GM12878 (cell line): ENCODE results near the gene ZNF428. TPM values are rescaled to one million over a fixed set of nuclear protein-coding genes. Genes with fewer than 3 reads are reported as not detected.

Experiments used
- ATAC-seq: fragments of 200-7000 bp; cut with Tn5 transposase; 3 replicates; pipeline ENCODE4 v1.9.1; 2020; ENCODE audit warnings: mild to moderate bottlenecking, moderate library complexity
- BruUV-seq: library from RNA; stranded (reverse); fragments of 400-500 nt; replicated peaks from 2 replicates; lab custom pipeline; 2021; lab: Mats Ljungman, UMichigan
- CTCF ChIA-PET: fragments of 300-600 bp; sonication (Branson Sonifier 250); formaldehyde crosslinking; extraction: SDS; loops from one replicate; lab custom pipeline; 2021; ENCODE audit warnings: inconsistent platforms; lab: Yijun Ruan, JAX
- POLR2A ChIA-PET: fragments of 350-600 bp; formaldehyde crosslinking; extraction: SDS; loops from one replicate; lab custom pipeline; 2021; ENCODE audit warnings: inconsistent platforms; lab: Charles Lee
- RAD21 ChIA-PET: fragments of 300-600 bp; sonication (Branson Sonifier 250); formaldehyde crosslinking; loops from one replicate; lab custom pipeline; 2023; ENCODE audit warnings: antibody characterized with exemption; ENCODE audit not compliant: unreplicated experiment; lab: Charles Lee
- SMC1A ChIA-PET: fragments of 300-600 bp; sonication (Branson Sonifier 250); formaldehyde crosslinking; loops from one replicate; lab custom pipeline; 2023; ENCODE audit not compliant: unreplicated experiment, uncharacterized antibody; lab: Charles Lee
- DNase-seq: peaks from one replicate; pipeline ENCODE4 v3.0.0-alpha.2; 2011; ENCODE audit warnings: low read depth, low spot score
- FAIRE-seq: peaks from 3 replicates; lab custom pipeline; 2011; peaks lifted over from hg19 to GRCh38; lab: Jason Lieb, UNC
- H2AFZ ChIP-seq: 2 replicates; pipeline ENCODE4 v1.6.0; 2011; ENCODE audit warnings: low read depth, low read length, control low read depth; ENCODE audit not compliant: control insufficient read depth
- H3K27ac ChIP-seq: 2 replicates; pipeline ENCODE4 v1.5.1; 2011; ENCODE audit warnings: control low read depth; ENCODE audit not compliant: control insufficient read depth, insufficient read depth
- H3K27me3 ChIP-seq, 2 experiments: replicated peaks in 1 of 2; 2 replicates each; pipeline versions ENCODE4 v1.6.0 to v1.6.1; 2011; ENCODE audit warnings: low read length in 1 of 2; ENCODE audit not compliant: control insufficient read depth in 2 of 2, insufficient read depth in 2 of 2
- H3K36me3 ChIP-seq, 2 experiments: 2 replicates each; pipeline ENCODE4 v1.5.1; 2011; ENCODE audit warnings: low read length in 1 of 2; ENCODE audit not compliant: control insufficient read depth in 2 of 2, insufficient read depth in 2 of 2
- H3K4me1 ChIP-seq: 2 replicates; pipeline ENCODE4 v1.6.1; 2011; ENCODE audit warnings: mild to moderate bottlenecking, low read length, moderate library complexity, mixed read lengths; ENCODE audit not compliant: control insufficient read depth, insufficient read depth
- H3K4me2 ChIP-seq: 2 replicates; pipeline ENCODE4 v1.6.0; 2011; ENCODE audit warnings: control low read depth; ENCODE audit not compliant: control insufficient read depth, insufficient read depth
- H3K4me3 ChIP-seq: fragments of 200-600 bp; sonication (generic); 2 replicates; pipeline ENCODE4 v1.5.1; 2016
- H3K79me2 ChIP-seq: 2 replicates; pipeline ENCODE4 v1.6.0; 2011; ENCODE audit warnings: low read length; ENCODE audit not compliant: control insufficient read depth, insufficient read depth
- H3K9ac ChIP-seq: 2 replicates; pipeline ENCODE4 v1.8.0; 2011; ENCODE audit warnings: low read length, control low read depth, mixed read lengths; ENCODE audit not compliant: control insufficient read depth, insufficient read depth
- H3K9me3 ChIP-seq: replicated peaks from 3 replicates; pipeline ENCODE4 v1.5.1; 2011; ENCODE audit warnings: mild to moderate bottlenecking, low read length; ENCODE audit not compliant: control insufficient read depth, insufficient read depth
- H4K20me1 ChIP-seq: 2 replicates; pipeline ENCODE4 v1.6.0; 2011; ENCODE audit not compliant: control insufficient read depth, insufficient read depth
- RAD51 ChIP-seq: fragments of 450-650 bp; IDR thresholded peaks from 2 replicates; pipeline ENCODE4 v1.6.1; 2016; ENCODE audit warnings: moderate library complexity, mild to moderate bottlenecking, inconsistent platforms
- YY1 ChIP-seq: IDR thresholded peaks from 2 replicates; pipeline ENCODE4 v1.6.1; 2011; ENCODE audit warnings: low read depth, mild to moderate bottlenecking, low read length
- WGBS: methylation state at CpG from one replicate; pipeline ENCODE4 v1.1.6; 2016; ENCODE audit warnings: low lambda C conversion rate; ENCODE audit not compliant: insufficient replicate concordance, insufficient coverage; ENCODE audit errors: missing lambda C conversion rate; 5-methylcytosine and 5-hydroxymethylcytosine counted together
- in situ Hi-C: fragments of 300-500 bp; cut with MboI; formaldehyde crosslinking; loops from 9 replicates; pipeline ENCODE4 v1.14.3; 2018; ENCODE audit warnings: mixed read lengths
- intact Hi-C: fragments of 100-400 bp; cut with micrococcal nuclease; formaldehyde crosslinking; loops from one replicate; pipeline ENCODE4 v1.14.2; 2022; ENCODE audit not compliant: unreplicated experiment
- polyA plus RNA-seq, 11 experiments: library from polyadenylated mRNA; depleted of rRNA in 4 of 11; unstranded in 6 of 11; stranded (reverse) in 5 of 11; fragments of >200 nt; fragmentation: Nextera tagmentation in 4 of 11; fragmentation: Illumina TruSeq in 1 of 11; extraction: Ambion mirVana in 4 of 11; extraction: Trizol in 1 of 11; gene quantifications; 1 replicate in 1 of 11; 2 replicates in 10 of 11; pipeline versions ENCODE4 v1.2.1 to v1.2.3, GENCODE V29; 2011 to 2016; ENCODE audit warnings: inconsistent platforms in 2 of 11, missing spikeins in 2 of 11, low read depth in 1 of 11
- total RNA-seq, 4 experiments: library from RNA; depleted of rRNA in 3 of 4; stranded (reverse); fragments of >200 nt in 3 of 4; fragmentation: Illumina TruSeq in 1 of 4; extraction: Trizol in 1 of 4; gene quantifications; 2 replicates each; pipeline versions ENCODE4 v1.2.1 to v1.2.3, GENCODE V29; 2013 to 2021
- TF ChIP-seq, protein P1 (sequence below): fragments of 450-650 bp; IDR thresholded peaks from 2 replicates; pipeline ENCODE4 v1.6.1; 2017; ENCODE audit warnings: borderline replicate concordance

ZNF428 gene
- total and polyA plus RNA-seq, 10 of the 15 experiments (the other 5 are each of a cell fraction or from before 2014, with no cell fraction given), result 0.27 to 57.8 (median 20.4) TPM

DNA sequence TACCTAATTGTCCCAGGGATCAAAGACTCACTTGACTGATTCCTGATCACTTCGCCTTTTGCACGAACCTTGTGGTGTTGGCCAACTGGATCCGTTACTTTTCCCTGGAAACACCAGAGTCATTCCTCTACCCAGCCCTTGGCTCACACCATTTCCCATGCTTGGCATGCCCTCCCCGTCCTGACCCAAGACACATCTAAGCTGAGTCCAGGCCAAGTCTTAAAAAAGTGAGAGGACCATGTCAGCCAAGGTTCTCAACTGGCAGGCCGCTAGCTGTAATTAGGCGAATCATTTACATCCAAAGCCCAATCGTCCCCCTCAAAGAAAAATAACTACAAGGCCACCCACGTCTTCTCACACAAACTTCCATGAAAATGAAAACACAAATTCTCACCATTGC is 39.1 kb upstream of the ZNF428 start:
- no peaks in the 10 kb centered on the region for H4K20me1 ChIP-seq
- BruUV-seq, result no TSS peak
- H2AFZ ChIP-seq, result no peak overlapping the region
- no peaks in the 10 kb centered on the region for H3K4me1 ChIP-seq
- ChIA-PET POLR2A (no interaction called here), CTCF (interaction anchor here (0.6 to 1.2 kb wide), 4 partner anchors 10 to 213 kb away, joined by 3 to 4 read pairs (median 4); no protein-coding TSS in a partner anchor), RAD21 (interaction anchor here (0.6 kb wide), 1 partner anchor 213 kb away, joined by 3 read pairs; no protein-coding TSS in a partner anchor), SMC1A (interaction anchor here (1.1 to 1.3 kb wide), 2 partner anchors 9 to 10 kb away, joined by 3 to 4 read pairs; no protein-coding TSS in a partner anchor)
- DNase-seq (no peak), FAIRE-seq (no peak), ATAC-seq (no peak)
- H3K4me2 ChIP-seq, result no peak overlapping the region
- no peaks in the 10 kb centered on the region for H3K79me2 ChIP-seq
- H3K4me3 ChIP-seq, result no peak overlapping the region
- in situ Hi-C loops, result no loop called here
- intact Hi-C loops, result no loop called here
- no peaks in the 10 kb centered on the region for H3K36me3 ChIP-seq
- H3K27me3 ChIP-seq, result no peaks in the 10 kb centered on the region
- 56% methylated on average over 8 of the region's 8 CpGs for WGBS
- TF ChIP-seq RAD51, result no peak
- no peak overlapping the region for H3K27ac ChIP-seq
- no peaks in the 10 kb centered on the region; the same call in 1 of the 3 replicates for H3K9me3 ChIP-seq
- H3K9ac ChIP-seq, result no peak overlapping the region

DNA sequence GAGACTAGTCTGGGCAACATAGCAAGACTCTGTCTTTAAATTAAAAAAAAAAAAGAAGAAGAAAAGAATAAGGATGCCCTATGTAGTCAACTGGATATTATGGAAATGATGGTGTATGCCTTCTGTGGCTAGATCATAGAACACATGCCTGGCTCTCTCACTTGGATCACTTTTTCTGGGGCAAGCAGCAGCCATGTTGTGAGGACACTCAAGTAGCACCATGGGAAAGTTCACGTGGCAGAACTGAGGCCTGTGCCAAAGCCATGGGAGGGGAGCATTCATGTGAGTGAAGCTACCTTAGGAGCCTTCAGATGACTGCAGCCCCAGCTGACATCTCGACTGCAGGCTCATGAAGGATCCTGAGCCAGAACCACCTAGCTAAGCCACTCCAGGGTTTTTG is 38.6 kb upstream of the ZNF428 start:
- Histone ChIP-seq H3K4me3 (no peak overlapping the region), H3K27me3 (no peaks in the 10 kb centered on the region), H3K9ac (no peak overlapping the region), H3K27ac (no peak overlapping the region), H4K20me1 (no peaks in the 10 kb centered on the region), H3K4me1 (no peaks in the 10 kb centered on the region), H2AFZ (no peak overlapping the region), H3K36me3 (no peaks in the 10 kb centered on the region), H3K79me2 (no peaks in the 10 kb centered on the region), H3K4me2 (no peak overlapping the region), H3K9me3 (no peaks in the 10 kb centered on the region; the same call in 1 of the 3 replicates)
- BruUV-seq, result no TSS peak
- FAIRE-seq (no peak), ATAC-seq (no peak), DNase-seq (no peak)
- ChIA-PET RAD21 (no interaction called here), POLR2A (no interaction called here), CTCF (no interaction called here), SMC1A (interaction anchor here (1.1 kb wide), 1 partner anchor 10 kb away, joined by 4 read pairs; no protein-coding TSS in a partner anchor)
- intact Hi-C loops, result no loop called here
- TF ChIP-seq, protein P1, sequence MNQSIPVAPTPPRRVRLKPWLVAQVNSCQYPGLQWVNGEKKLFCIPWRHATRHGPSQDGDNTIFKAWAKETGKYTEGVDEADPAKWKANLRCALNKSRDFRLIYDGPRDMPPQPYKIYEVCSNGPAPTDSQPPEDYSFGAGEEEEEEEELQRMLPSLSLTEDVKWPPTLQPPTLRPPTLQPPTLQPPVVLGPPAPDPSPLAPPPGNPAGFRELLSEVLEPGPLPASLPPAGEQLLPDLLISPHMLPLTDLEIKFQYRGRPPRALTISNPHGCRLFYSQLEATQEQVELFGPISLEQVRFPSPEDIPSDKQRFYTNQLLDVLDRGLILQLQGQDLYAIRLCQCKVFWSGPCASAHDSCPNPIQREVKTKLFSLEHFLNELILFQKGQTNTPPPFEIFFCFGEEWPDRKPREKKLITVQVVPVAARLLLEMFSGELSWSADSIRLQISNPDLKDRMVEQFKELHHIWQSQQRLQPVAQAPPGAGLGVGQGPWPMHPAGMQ, result no peak
- peak; percentile 70; the same call in 1 of the 2 replicates for TF ChIP-seq YY1
- in situ Hi-C loops, result no loop called here
- 9% methylated on average over 2 of the region's 2 CpGs for WGBS
